ENCODE results near the gene NR0B2. TPM values are rescaled to one million over a fixed set of nuclear protein-coding genes. Genes with fewer than 3 reads are reported as not detected.

The NR0B2 gene
- total and polyA plus RNA-seq, 2 of the 13 experiments (the other 11 are each of a cell fraction or from before 2014, with no cell fraction given) = 72.5 to 133 TPM

DNA sequence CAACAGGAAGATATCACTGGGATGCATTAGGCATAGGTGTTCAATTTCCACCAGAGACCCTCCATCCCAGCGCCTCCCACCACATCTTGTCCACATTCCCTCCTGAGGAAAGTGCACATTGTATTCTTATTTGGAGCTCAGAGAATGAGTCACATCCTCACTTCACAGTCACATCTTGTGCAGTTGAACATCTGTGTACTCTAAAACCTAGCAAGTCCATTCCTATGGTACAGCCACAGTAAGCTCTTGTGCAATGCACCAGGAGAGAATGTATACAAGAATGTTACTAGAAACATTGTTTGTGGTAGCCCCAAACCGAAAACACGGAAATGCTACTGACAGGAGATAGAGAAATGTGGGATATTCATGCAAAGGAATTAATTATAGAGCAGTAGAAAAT, 48.1 kb upstream of the NR0B2 start (continued):
- TF ChIP-seq, protein P1, sequence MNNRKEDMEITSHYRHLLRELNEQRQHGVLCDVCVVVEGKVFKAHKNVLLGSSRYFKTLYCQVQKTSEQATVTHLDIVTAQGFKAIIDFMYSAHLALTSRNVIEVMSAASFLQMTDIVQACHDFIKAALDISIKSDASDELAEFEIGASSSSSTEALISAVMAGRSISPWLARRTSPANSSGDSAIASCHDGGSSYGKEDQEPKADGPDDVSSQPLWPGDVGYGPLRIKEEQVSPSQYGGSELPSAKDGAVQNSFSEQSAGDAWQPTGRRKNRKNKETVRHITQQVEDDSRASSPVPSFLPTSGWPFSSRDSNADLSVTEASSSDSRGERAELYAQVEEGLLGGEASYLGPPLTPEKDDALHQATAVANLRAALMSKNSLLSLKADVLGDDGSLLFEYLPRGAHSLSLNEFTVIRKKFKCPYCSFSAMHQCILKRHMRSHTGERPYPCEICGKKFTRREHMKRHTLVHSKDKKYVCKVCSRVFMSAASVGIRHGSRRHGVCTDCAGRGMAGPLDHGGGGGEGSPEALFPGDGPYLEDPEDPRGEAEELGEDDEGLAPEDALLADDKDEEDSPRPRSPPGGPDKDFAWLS (CRISPR knock-in tag; IDR thresholded peaks at IDR 0.05; ENCODE audit: borderline replicate concordance) = no peak
- no peak for TF ChIP-seq FIP1L1 (IDR thresholded peaks at IDR 0.05; ENCODE audit: borderline replicate concordance, insufficient read depth, low read depth, low read length)
- peak; percentile 42; the same call in 1 of the 2 replicates for TF ChIP-seq ZNF317 (CRISPR knock-in tag; IDR thresholded peaks at IDR 0.05)
- peak in 1 of 2 experiments; percentile 43; a peak in 1 of 4 replicates for TF ChIP-seq ATF4 (CRISPR knock-in tag; IDR thresholded peaks at IDR 0.05)
- TF ChIP-seq GABPB1 (CRISPR knock-in tag; IDR thresholded peaks at IDR 0.05) = no peak
- TF ChIP-seq RFX5 (IDR thresholded peaks at IDR 0.05; ENCODE audit: low read depth, low read length) = no peak
- TF ChIP-seq NCOA2 (CRISPR knock-in tag; IDR thresholded peaks at IDR 0.05) = peak; percentile 51; the same call in 1 of the 2 replicates
- no peak for TF ChIP-seq NPAS2 (CRISPR knock-in tag; IDR thresholded peaks at IDR 0.05; ENCODE audit: borderline replicate concordance)
- TF ChIP-seq KAT8 (CRISPR knock-in tag; IDR thresholded peaks at IDR 0.05) = no peak
- TF ChIP-seq USF2 (IDR thresholded peaks at IDR 0.05; ENCODE audit: low read depth, low read length) = no peak
- no peak for TF ChIP-seq USF2 (CRISPR knock-in tag; IDR thresholded peaks at IDR 0.05; ENCODE audit: borderline replicate concordance)
- no peak for TF ChIP-seq RARG (CRISPR knock-in tag; IDR thresholded peaks at IDR 0.05; ENCODE audit: low read depth)
- TF ChIP-seq HES4 (CRISPR knock-in tag; IDR thresholded peaks at IDR 0.05; ENCODE audit: borderline replicate concordance) = no peak
- no peak for TF ChIP-seq PHF20 (CRISPR knock-in tag; IDR thresholded peaks at IDR 0.05)
- TF ChIP-seq, protein P2, sequence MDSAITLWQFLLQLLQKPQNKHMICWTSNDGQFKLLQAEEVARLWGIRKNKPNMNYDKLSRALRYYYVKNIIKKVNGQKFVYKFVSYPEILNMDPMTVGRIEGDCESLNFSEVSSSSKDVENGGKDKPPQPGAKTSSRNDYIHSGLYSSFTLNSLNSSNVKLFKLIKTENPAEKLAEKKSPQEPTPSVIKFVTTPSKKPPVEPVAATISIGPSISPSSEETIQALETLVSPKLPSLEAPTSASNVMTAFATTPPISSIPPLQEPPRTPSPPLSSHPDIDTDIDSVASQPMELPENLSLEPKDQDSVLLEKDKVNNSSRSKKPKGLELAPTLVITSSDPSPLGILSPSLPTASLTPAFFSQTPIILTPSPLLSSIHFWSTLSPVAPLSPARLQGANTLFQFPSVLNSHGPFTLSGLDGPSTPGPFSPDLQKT (CRISPR knock-in tag; IDR thresholded peaks at IDR 0.05; ENCODE audit: borderline replicate concordance) = no peak
- 0 out of 2 replicates have a peak, but pooled peaks have one; percentile 29 for TF ChIP-seq ZBTB25 (CRISPR knock-in tag; IDR thresholded peaks at IDR 0.05)

Measured in HepG2 (cell line).